Adipocyte (in vitro differentiated cells): ENCODE measurements around the gene SHISA7.

Experiments used
- DNase-seq: peaks from one replicate; pipeline ENCODE4 v3.0.0-alpha.2; 2015; ENCODE audit warnings: low read depth
- H3K27me3 ChIP-seq: replicated peaks from 2 replicates; pipeline ENCODE4 v1.7.0; 2013; ENCODE audit warnings: mild to moderate bottlenecking, low read length, moderate library complexity; ENCODE audit not compliant: control insufficient read depth, insufficient read depth
- H3K36me3 ChIP-seq: 2 replicates; pipeline ENCODE4 v1.7.0; 2013; ENCODE audit warnings: low read length, mild to moderate bottlenecking, moderate library complexity; ENCODE audit not compliant: control insufficient read depth, insufficient read depth, severe bottlenecking
- H3K4me1 ChIP-seq: 2 replicates; pipeline ENCODE4 v1.7.0; 2013; ENCODE audit warnings: mild to moderate bottlenecking, low read length, moderate library complexity; ENCODE audit not compliant: control insufficient read depth, insufficient read depth
- H3K4me3 ChIP-seq: 2 replicates; pipeline ENCODE4 v1.7.0; 2013; ENCODE audit warnings: mild to moderate bottlenecking, low read length, moderate library complexity
- H3K9ac ChIP-seq: 2 replicates; pipeline ENCODE4 v1.7.0; 2013; ENCODE audit warnings: mild to moderate bottlenecking, low read length, moderate library complexity
- H3K9me3 ChIP-seq: 2 replicates; pipeline ENCODE4 v1.7.0; 2013; ENCODE audit warnings: mild to moderate bottlenecking, low read length, moderate library complexity; ENCODE audit not compliant: control insufficient read depth

Gene SHISA7

DNA sequence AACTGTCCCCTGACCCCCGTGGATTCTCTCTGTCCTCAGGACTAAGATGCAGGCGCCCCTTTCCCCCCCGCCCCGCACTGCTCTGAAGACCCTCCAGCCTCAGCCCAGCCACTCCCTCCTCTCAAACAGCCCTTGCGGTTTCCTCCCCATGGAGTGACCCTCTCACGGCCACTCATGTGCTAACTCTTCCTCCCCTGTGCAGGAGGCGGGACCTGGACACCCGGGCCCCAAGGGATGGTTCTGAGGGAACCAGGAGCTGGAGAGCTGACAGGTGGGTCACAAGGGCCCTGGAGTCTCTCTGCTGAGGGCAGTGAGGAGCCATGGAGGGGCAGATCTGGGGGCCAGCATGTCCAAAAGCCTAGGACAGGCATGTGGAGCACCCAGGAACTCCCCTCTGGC lies 16.4 kb upstream of the SHISA7 start:
- Histone ChIP-seq H3K36me3 (peaks cover 4% of the 10 kb centered on the region), H3K4me3 (peak overlapping the region; percentile 98), H3K9me3 (no peaks in the 10 kb centered on the region), H3K4me1 (peaks cover 21% of the 10 kb centered on the region), H3K27me3 (no peaks in the 10 kb centered on the region), H3K9ac (peak overlapping the region; percentile 83)
- no peak for DNase-seq

- H3K9ac ChIP-seq = no peak overlapping the region
- peaks cover 21% of the 10 kb centered on the region for H3K4me1 ChIP-seq
- no peaks in the 10 kb centered on the region for H3K27me3 ChIP-seq
- H3K4me3 ChIP-seq = no peak overlapping the region
- peaks cover 4% of the 10 kb centered on the region for H3K36me3 ChIP-seq
- no peaks in the 10 kb centered on the region for H3K9me3 ChIP-seq
- no peak for DNase-seq
Measured at GRCh38 chr19:55457683-55458457, 14.8 kb upstream of the SHISA7 start.

- Histone ChIP-seq H3K9ac (no peak overlapping the region), H3K4me1 (peaks cover 16% of the 10 kb centered on the region), H3K9me3 (no peaks in the 10 kb centered on the region), H3K4me3 (no peak overlapping the region), H3K27me3 (no peaks in the 10 kb centered on the region), H3K36me3 (peaks cover 4% of the 10 kb centered on the region)
- no peak for DNase-seq
Measured at GRCh38 chr19:55456347-55456746, 13.2 kb upstream of the SHISA7 start.

- H3K4me3 ChIP-seq = no peak overlapping the region
- H3K9me3 ChIP-seq = no peaks in the 10 kb centered on the region
- DNase-seq = no peak
- H3K36me3 ChIP-seq = peaks cover 4% of the 10 kb centered on the region
- H3K27me3 ChIP-seq = peaks cover 2% of the 10 kb centered on the region
- no peak overlapping the region for H3K9ac ChIP-seq
- peaks cover 13% of the 10 kb centered on the region for H3K4me1 ChIP-seq
Measured at GRCh38 chr19:55455576-55456235, 12.6 kb upstream of the SHISA7 start.

DNA sequence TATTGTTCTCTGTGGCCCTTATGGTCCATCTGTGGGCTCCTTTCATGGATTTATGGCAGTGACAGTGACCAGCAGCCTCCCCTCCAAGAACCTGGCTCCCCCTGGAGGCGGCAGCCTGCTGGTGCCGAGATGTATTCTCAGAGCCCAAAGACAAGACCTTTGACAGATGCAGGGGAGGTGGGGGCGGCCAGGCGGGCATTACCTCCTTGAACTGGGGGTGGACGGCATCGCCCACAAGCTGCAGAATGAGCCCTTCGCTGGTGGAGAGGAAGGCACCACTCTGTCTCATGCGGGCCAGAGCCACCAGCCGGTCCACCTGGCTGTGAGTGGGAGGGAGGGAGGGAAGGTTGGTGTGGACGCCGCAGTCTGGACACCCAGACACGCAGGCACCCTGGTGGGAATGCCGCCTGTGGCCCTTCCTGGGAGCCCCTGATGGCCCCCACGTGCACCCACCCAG lies 11.7 kb upstream of the SHISA7 start:
- no peaks in the 10 kb centered on the region for H3K9me3 ChIP-seq
- no peak overlapping the region for H3K9ac ChIP-seq
- peak; percentile 59 for DNase-seq
- H3K4me1 ChIP-seq = peaks cover 4% of the 10 kb centered on the region
- H3K36me3 ChIP-seq = peaks cover 4% of the 10 kb centered on the region
- peaks cover 6% of the 10 kb centered on the region for H3K27me3 ChIP-seq
- no peak overlapping the region for H3K4me3 ChIP-seq

- Histone ChIP-seq H3K36me3 (peaks cover 4% of the 10 kb centered on the region), H3K9ac (no peak overlapping the region), H3K27me3 (peaks cover 12% of the 10 kb centered on the region), H3K4me3 (no peak overlapping the region), H3K9me3 (no peaks in the 10 kb centered on the region), H3K4me1 (no peaks in the 10 kb centered on the region)
- no peak for DNase-seq
Measured at GRCh38 chr19:55453511-55454260, 10.6 kb upstream of the SHISA7 start.

DNA sequence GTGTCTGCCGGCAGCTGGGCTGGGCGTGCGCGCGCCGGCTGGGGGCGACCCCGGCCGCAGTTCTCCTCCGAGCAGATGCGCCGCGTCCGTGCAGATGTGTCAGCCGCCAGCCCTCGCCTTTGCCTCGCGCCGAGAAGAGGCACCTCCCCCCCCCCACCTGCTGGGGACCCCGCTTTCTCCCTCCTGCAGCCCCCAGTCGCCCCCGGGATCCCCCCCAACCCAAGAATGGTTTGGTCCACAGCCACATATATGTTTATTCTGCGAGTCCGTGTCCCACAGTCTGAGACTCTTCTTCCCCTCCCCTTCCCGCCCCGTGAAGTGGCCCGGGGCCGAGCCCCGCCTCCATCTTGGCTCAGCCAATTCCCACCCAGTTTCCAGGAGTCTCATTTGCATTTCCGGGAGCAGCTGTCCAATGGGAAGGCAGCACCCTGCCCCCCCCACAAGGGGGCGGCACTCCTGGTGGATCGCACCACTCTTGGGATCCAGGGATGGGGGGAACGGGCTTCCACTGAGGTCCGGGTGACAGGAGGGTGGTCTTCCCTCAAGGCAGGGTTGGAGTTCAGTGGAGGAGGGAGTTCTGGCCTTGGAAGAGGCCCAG lies 9.7 kb upstream of the SHISA7 start:
- no peak overlapping the region for H3K4me3 ChIP-seq
- no peaks in the 10 kb centered on the region for H3K9me3 ChIP-seq
- no peaks in the 10 kb centered on the region for H3K4me1 ChIP-seq
- H3K27me3 ChIP-seq = peaks cover 12% of the 10 kb centered on the region
- peak; percentile 63 for DNase-seq
- H3K9ac ChIP-seq = no peak overlapping the region
- peaks cover 4% of the 10 kb centered on the region for H3K36me3 ChIP-seq

GRCh38 chr19:55451965-55452748 lies 9.1 kb upstream of the SHISA7 start:
- H3K9me3 ChIP-seq = no peaks in the 10 kb centered on the region

DNA sequence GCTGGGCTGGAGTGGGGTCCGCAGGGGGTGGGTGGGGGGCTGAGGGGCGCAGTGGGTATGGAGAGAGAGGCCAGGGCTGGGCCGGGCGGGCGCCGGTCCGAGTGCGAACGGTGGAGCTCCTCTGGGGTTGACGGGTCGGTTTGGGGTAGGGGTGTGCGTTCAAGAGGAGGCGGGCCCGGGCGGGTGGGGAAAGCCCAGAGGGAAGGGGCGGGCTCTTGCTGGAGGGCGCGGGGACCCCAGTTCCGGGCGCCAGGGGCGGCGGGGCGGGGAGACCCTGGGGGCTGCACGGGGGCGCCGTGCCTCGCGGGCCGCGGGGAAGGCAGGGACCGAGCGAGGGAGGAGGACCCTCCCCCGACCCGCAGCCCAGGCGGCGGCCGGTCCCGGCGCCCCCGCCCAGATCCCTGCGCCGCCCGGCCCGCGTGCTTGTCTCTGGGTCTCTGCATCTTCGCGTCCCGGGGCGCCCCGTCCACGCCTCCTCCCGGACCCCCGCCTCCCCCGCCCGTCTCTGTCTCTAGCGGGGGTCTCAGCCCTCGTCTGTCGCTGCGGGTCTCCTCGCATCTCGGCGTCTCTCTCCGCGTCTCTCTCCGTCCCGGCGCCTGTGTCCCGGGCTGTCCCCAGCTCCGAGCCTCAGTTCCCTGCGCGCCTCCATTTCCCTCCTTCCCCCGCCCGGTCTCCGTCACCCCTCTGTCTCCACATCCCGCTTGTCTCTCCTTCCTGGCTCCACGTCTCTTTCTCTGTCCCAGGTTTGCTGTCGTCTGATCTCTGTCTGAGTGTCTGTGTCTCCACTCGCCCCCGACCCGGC lies 8.3 kb upstream of the SHISA7 start:
- Histone ChIP-seq H3K9me3 (no peaks in the 10 kb centered on the region), H3K36me3 (peaks cover 4% of the 10 kb centered on the region), H3K9ac (no peak overlapping the region), H3K27me3 (peaks cover 23% of the 10 kb centered on the region), H3K4me3 (no peak overlapping the region), H3K4me1 (no peaks in the 10 kb centered on the region)
- peak; percentile 38 for DNase-seq

More at GRCh38 chr19:55451965-55452748, 9.1 kb upstream of the SHISA7 start:
- Histone ChIP-seq H3K4me3 (no peak overlapping the region), H3K36me3 (peaks cover 4% of the 10 kb centered on the region), H3K4me1 (no peaks in the 10 kb centered on the region), H3K27me3 (peaks cover 17% of the 10 kb centered on the region), H3K9ac (no peak overlapping the region)
- DNase-seq = no peak

DNA sequence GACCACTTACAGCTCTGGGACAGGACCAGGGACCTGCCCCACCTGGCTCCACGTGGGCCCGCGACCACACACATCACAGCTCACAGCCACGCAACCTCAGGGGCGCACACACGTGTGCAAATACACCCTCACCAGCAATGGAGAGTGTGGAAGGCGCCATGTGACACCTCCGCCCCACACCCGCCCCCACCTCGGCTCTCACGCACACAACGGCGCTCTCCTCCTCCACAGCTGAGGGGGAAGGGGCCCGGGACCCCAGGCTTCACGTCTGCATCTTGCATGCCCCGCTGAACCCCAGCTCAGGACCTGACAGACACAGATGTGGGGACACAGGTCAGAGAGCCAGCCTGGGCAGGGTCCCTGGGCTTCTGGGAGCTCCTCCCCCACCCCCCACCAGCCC lies 6.4 kb upstream of the SHISA7 start:
- H3K4me3 ChIP-seq = no peak overlapping the region
- DNase-seq = no peak
- H3K36me3 ChIP-seq = no peaks in the 10 kb centered on the region
- H3K27me3 ChIP-seq = peaks cover 37% of the 10 kb centered on the region
- no peaks in the 10 kb centered on the region for H3K9me3 ChIP-seq
- H3K4me1 ChIP-seq = no peaks in the 10 kb centered on the region
- no peak overlapping the region for H3K9ac ChIP-seq
